Stimulated activated CD8-positive, alpha-beta memory T cell treated with anti-CD3 and anti-CD28 coated beads, Interleukin-4, amount 100 ng/mL, for 4 hours (primary cell): ENCODE data around the gene STRADA.
"Not testable (repeated sequence)": the region's sequence is repeated elsewhere in the genome, so short reads cannot be mapped to it uniquely, and the experiment has no call there.

ENCODE experiments used
- DNase-seq, 2 donors: peaks; one replicate each; pipeline ENCODE4 v3.0.0-alpha.2; 2020; ENCODE audit warnings: low read depth in 2 of 2, low spot score in 1 of 2

STRADA gene

DNA sequence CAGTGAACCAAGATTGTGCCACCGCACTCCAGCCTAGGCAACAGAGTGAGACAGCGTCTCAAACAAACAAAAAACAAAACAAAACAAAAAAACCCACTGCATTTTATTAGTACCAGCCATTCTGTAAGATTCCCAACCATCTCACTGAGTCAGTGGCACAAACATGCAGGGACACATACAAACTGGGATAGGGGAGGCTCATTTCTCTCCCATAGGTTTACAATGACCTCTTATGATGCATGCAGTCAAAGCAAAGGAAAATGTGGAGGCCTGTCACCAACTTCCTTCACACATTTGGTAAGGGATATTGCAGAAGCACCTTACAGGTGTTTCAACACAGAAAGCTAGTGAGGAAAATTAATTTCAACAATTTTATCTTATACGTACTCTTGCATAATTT, 12.4 kb upstream of the STRADA start:
- DNase-seq: no peak

DNA sequence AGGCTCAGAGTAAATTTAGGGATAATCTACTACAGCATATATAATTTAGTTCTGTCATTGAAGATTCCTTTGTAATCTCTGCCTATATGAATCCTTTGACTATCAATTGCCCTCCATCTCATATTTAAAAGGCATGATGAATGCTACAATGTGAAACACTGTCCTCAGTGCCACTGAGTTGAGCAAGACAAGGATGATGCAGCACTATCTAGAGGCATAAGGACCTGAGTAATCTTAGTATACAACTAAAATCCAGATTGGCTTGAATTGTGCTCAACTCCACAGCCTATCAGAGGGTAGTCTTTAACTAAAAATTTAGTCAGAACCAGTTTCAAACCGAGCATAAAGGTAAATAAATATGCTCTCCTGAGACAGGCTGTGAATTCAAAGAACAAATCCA, 11.6 kb upstream of the STRADA start:
- DNase-seq: no peak

DNA sequence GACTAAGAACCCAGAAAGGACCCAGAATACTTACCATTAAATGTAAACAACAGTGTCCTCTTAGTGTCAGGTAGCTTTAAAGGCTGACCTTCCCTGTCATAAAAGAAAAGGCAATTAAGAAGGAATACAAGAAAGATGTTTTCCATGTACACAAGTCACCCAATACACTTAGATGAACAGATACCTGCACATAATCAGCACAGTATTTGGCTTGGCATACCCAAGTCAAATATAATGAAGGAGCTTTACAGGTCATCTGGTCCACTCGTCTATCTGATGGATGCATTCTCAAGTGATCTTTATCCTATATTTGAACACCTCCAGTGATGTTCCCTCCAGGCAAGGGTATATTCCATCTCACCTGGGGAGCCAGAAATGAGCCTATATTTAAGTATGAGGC, 11.1 kb upstream of the STRADA start:
- no peak for DNase-seq

DNA sequence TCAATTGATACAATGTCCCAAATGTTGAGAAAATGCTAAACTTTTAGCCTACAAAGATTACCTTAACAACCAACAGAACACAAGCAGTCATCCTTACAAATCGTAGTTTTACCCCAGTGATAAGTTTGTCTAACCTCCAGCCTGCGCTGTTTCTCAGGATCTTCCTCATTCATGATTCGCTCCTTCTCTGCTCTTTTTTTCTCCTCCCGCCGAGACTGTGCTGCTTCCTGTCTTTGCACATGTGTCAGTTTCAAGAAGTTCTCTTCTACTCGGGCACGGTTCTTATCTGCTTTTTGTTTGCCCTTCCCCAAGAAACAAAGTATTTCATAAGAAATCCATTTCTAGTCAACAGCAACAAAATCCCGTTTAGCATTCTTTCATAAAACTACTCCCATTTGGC, 10.2 kb upstream of the STRADA start:
- DNase-seq: no peak

DNA sequence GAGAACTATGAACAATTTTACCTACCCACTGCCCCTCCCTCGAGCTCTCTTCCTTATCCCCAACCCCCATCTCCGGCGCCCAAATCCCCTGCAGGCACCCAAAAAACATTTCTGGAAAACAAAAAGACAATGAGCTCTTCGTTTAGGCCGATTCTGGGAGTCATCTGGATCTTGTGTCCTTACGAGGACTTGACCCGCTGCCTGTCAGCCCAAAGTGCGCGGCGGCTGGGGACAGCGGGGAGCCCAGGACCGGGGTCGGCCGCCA, 524 bp downstream of the STRADA start:
- DNase-seq: peak in 1 of 2 donors; percentile 17

DNA sequence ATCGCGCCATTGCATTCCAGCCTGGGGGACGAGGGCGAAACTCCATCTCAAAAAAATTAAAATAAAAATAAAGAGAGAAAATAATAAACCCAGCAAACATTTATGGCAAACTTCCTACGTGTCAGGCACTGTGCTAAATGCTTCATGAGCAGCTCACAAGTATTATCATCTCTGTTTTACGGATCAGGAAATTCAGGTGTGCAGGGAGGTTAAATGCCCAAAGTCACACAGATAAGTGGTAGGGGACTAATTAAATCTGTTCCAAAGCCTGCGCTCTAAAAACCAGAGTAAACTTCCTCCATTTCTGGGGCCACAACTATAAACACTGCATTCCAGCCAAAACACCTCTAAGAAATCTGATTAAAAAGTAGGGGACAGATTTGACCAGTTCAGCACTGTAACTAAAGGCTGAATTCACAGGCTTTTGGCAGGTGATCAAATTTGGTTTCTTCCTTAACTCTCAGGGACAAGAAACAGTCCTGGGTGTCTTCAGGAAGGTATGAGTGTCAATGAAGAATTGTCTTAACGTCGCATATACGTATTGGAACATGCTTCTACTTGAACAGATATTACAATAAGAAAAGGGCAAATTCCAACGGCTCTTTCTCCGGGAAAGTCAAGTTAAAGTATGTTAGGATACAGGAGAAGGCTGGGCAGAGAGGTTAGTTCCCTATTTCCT, 996 bp downstream of the STRADA start:
- DNase-seq: no peak

DNA sequence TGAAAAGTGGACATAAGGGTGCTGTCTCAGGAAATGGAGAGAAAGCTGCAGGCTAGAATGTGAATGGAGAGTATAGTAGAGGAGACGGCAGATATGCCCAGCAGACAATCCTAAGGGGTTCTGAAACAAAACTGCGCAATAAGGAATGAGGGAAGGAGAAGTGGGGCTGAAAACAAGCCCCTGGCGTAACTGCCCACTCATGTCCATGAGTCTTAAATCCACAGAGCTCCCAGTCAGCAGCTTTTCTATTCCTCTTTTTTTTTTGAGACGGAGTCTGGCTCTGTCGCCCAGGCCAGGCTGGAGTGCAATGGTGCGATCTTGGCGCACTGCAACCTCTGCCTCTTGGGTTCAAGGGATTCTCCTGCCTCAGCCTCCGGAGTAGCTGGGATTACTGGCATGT, 5.9 kb downstream of the STRADA start:
- no peak for DNase-seq

DNA sequence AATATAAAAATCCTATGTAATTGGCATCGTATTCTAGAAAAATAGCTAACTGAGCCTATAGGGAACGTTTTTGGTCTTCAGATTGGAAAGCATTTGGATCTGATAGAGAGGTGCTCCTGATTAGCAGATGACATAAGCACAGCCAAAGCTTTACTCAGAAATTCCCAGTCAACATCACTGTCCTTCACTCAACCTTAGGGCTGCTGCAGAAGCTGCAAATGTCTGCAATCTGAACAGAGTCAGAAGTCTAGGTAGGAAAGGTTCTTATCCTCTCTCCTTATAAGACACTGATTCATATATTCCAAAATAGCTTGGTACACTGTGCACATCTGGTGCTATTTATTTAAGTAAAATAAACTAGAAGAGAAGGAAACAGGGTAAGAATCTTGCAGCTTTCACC, 19.2 kb downstream of the STRADA start:
- no peak for DNase-seq

DNA sequence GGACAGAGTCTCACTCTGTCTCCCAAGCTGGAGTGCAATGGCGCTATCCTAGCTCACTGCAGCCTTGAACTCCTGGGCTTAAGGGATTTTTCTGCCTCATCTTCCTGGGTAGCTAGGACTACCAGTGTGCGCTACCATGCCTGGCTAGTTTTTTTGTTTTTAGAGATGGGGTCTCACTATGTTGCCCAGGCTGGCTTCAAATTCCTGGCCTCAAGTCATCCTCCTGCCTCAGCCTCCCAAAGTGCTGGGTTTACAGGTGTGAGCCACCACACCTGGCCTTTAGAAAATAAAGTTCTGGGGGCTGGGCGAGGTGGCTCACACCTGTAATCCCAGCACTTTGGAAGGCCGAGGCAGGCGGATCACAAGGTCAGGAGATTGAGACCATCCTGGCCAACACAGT, 21.4 kb downstream of the STRADA start:
- DNase-seq: not testable (repeated sequence)

DNA sequence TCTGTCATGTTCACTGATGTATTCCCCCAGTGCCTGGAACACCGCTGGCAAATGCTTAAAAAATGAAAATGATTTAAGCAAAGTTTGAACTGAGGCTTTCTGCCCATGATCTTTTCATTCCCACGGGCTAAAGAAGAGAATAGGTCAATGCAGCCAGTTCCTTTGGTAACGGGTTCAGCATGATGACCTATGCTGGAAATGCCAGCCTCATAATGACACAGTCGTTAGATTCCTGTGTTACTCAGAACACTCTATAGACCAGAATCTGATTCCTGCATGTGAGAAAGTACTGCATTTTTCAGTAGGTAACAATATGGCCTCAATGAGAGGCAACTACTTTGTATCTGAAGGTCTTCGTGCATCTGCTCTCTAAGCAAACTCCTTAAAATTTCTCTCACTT, 22.6 kb downstream of the STRADA start:
- DNase-seq: no peak

DNA sequence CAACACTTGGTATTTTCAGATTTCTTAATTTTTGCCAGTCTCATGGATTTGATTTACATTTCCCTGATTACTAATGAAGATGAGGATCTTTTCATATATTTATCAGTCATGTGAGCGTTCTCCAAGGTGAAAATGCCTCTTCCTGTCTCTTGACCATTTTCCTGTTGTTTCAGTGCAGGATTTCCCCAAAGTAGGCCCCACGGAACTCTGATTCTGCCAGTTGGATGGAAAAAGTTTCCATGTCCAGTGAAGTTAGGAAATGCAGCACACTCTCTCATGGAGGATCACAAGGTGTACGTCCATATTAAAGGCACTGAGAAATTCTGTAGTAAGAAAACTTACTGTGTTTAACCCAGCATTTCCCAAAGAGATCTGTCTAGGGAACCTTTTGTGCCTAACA, 25.2 kb downstream of the STRADA start:
- no peak for DNase-seq

DNA sequence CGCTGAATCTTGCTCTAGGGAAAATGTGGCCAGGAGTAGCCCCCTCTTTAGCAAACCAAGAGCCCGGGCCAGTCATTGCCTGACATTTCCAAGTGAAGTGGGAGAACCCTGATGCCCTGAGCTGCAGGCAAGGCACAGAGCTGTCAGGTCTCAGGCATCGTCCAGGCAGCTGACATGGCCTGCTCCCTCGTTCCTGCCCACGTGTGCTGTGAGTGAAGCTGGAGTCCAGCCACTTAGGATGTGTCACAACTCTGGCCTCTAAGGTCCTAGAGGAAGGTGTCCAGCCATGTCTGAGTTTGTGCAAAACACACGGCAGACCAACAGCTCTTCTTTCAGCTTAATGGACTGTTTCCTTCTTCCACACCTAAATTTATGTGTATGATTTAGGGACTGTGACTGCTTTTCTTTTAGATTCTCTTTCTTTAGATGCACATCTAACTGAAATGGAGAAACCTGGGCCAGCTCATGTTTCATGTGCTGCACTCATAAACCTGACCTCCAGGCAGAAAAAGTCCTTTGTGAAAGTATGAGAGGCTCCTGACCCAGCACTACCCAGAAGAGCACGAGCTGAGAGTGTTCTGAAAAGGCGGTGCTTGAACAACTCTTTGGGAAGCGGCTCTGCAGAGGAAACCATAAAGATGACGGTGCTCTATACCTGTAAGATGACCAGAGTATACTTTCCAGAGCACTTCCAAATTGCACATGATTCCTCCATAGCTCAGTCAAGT, 26.9 kb downstream of the STRADA start:
- DNase-seq: no peak

DNA sequence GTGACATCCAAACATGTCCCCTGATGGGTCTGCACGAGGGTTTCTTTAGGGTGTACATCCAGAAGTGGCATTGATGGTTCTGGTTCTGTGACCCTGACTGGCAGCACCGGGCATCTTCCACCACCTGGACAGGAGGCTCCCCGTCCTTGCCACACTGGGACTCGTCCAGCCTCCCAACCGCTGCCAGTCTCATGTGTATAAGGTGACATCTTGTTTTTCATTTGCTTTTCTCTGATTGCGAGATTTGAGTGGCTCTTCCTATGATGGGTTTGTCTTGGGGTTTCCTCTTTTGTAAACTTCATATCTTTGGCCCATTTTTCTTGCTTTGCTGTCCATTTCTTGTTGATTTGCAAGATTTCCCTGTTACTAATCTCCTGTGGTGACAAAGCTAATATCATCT, 32.5 kb downstream of the STRADA start:
- no peak for DNase-seq

DNA sequence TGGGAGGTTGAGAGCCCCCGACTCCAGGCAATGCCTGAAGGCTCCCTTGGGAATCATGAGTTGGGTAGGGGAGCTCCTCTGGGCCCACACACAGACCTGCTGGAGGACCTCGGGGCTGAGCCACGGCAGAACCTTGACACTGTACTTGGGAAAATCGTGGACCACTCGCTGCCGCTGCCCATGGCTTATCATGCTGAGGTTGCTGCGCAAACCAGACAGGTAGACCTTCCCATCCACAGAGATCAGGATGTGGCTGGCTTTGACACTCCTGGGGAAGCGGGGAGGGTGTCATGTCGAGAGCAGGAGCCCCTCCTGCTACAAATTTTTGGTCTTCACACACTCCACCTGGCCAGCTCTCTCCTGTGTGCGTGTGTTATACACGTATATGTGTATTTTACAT, 34.4 kb downstream of the STRADA start:
- DNase-seq: no peak

DNA sequence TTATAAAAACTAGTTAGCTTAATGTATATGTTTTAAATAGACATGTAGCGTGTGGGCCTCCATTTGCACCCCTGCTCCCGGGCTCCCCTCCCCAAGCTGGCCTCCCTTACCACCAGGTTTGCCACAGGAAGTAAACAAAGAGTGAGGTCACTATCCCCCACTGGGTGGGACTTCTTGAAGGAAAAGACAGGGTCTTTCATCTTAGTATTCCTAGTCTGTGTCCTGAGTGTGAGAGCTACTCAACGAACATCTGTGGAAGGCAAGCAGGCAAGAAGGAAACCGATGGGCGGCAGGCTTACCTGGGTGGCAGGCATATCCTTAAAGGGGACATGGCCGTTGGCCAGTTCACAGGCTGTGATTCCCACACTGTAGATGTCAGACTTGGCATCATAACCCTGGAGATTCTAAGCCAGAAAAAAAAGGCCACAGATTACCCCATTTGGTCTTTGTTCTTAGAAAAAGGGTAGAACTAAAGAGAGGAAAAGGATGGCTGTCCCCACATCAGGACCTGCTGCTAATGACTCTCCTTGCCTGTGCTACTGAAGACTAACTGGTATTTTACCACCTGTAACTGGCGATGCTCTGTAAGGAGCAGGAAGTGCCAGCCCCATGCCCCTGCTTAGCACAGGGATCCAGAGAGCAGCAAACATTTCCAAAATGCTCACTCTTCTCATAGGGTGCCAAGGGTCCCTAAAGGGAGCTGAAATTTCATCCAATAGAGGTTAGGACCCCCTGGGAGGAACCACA, 35.1 kb downstream of the STRADA start:
- no peak for DNase-seq

DNA sequence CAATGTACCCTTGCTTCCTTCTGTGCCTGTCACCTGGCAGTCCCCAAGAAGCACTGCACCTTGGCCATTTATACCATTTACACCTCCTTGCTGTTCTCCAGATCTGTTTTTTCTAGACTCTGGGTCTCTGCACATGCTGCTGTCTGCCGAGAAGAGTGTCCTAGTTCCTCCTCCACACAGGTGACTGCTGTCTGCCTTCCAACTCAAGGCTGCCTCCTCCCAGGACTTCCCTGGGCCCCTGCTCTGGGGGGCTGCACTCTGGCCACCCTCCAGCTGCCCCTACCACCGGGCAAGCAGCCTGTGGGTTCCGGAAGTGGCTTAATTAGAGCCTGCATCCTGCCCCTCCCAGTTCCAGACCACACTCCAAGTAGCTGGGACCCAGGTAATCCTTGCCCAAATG, 35.9 kb downstream of the STRADA start:
- DNase-seq: no peak

DNA sequence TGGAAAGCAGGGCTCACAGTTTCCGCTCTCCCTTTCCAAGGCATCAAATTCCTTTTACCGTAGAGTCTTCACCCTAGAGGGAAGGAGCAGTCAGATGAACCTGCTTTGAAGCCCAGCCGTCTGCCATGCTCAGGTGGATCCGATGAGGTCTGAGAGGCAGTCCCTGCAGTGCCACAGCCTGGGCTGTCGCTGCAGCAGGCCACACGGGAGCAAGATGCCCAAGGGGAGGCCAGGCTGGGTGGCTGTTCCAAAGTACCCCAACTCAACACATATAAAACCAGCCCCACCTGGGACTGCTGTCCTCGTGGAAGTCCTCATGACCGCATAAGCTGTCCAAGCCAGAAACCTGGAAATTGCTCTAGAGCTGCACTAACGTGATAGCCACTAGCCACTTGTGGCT, 36.8 kb downstream of the STRADA start:
- no peak for DNase-seq

DNA sequence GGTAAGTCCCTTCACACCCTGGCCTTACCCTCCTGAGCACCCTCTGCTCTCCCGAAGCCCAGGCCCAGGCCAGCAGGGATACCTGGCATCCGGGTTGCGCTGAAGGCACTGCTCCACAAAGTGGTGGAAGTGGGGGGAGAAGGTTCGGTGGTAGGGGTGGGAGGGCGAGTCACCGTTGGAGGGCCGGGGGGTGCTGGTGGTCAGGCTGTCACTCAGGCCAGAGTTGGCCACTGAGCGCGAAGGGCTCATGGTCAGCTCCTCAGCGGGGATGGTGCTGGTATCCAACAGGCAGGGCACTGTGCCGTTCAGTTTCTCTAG, 37.4 kb downstream of the STRADA start:
- no peak for DNase-seq

DNA sequence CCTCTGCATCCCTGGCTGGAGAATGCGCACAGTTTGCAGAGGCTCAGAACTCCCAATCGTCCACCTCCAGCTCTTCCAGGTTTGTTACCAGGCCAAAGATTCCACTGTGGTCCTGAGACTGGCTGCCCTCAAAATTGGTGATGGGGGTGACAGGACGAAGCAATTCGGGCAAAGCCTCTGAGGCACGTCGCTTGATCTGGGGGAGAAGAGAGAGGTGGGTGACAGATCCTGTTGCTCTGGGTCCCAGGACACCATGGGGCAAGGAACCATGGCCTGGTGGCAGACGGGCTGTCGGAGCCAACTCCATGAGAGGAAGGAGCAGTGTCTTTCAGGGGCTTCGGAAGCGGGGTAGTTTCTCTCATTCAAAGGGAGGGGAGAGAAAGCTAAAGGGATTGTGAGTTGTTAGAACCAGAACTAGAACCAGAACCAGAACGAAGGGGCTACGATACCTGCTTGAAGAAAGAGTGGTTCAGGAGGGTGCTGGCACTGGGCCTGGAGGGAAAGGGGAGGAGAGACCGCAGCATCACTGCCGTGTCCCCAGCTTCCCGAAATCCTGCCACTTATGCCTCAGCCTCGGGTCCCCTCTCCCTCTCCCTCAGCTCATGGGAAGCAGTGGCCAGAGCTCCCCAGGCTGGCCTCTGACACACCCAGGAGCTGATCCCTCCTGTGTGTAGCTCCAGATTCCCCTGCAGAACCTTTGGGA, 37.9 kb downstream of the STRADA start:
- no peak for DNase-seq

DNA sequence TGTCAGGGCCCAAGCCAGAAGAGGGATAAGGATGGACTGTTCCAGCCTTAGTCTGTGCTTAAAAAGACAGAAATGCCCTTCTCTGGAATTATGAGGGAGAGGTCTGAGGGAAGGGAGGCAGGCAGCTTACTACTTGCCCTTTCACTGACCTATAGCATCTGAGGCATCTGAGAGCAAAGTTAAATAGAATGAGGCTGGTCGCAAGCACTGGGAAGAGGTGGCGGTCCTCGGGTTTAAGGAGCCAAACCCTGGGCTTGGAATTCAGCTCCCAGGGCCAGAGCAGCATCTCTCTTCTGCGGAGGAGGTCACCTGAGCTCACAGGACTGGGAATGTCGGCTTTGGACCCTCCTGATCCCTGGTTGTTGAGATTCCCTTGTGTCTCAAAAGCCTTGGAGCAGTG, 38.6 kb downstream of the STRADA start:
- DNase-seq: no peak

DNA sequence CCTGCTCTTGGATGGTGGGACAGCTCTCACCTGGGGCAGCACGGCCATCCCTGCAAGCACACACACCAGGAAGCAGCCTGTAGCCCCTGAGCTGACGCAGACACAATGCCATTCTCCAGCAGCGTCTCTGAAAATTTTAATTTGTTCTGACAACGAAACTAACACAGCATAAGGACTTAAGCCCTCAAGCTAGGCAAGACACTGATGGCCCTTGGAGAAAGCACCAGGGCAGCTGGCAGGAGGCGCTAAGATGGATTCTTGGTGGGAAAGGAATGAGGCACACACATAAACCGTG, 38.9 kb downstream of the STRADA start:
- DNase-seq: no peak
